ENCODE measurements around the gene OR5F1. TPM values are rescaled to one million over a fixed set of nuclear protein-coding genes. Genes with fewer than 3 reads are reported as not detected.

Gene OR5F1
- total RNA-seq, result not detected
- not detected for polyA plus RNA-seq (2013, experiment 1 of 2)
- not detected for polyA plus RNA-seq (2013, experiment 2 of 2)
- long read RNA-seq, experiment 1, result 0 reads
- long read RNA-seq, experiment 2, result 0 reads
- long read RNA-seq, experiment 3, result 0 reads
- long read RNA-seq, experiment 4, result 0 reads

DNA sequence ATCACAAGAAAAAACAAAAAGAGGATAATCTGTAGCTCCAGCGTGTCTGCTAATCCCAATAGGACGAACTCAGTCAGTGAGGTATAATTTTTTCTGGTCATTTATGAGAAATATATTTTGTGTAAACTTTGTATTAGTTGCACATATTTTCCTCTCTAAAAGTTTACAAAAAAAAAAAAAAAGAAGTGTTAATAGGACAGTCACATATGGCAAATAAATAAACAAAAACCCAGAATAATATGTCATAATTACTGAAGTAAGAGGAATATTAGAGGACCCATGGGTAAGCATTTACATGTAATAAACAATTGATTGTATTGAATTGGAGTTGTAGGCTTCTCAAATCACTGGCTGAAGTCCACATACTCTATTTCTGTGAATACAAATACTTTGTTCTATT is at the start of gene OR5F1:
Gene OR5F1 (minus strand): TSS at position 101 of the 400 bp plus-strand sequence. CDS start 0 bp downstream, at position 101.
- H3K36me3 ChIP-seq (ENCODE audit: control insufficient read depth, insufficient read depth, low read length), result no peaks in the 10 kb centered on the region
- WGBS, 2 experiments (ENCODE audit: insufficient coverage in 1 of 2, insufficient read length in 1 of 2), result 97 to 100% methylated on average over 1 to 2 of the region's 2 CpGs

DNA sequence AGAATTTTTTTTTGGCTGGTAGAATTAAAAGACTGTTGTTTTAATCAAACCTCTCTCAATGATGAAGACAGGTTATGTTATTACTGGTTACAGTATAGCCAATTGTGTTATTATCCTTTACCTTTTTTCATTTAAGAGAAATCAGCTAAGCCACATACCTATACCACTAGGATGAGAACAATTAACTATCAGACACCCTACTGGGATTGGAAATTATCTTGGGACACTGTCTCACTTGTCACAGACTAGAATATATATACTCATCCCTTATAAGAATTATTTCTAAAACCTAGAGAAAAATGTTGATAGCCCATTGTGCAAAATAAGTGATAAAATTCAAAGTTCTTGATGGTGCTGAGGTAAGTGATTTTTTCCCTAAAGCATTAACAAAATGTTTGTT is 32.9 kb upstream of the OR5F1 start, which contains the start of gene OR5AS1:
Gene OR5AS1 (plus strand): TSS at position 301 of the 400 bp plus-strand sequence. CDS start 2,765 bp downstream, outside the sequence.
- Histone ChIP-seq H3K27me3 (ENCODE audit: control insufficient read depth, insufficient read depth, low read length, poor library complexity, severe bottlenecking) (no peaks in the 10 kb centered on the region), H3K4me3 (ENCODE audit: low read length) (no peak within 1 kb of the TSS), H3K36me3 (ENCODE audit: control insufficient read depth, insufficient read depth, low read length) (no peaks in the 10 kb centered on the region), H3K4me1 (ENCODE audit: control insufficient read depth, insufficient read depth, low read length) (peaks cover 4% of the 10 kb centered on the region), H3K27ac (ENCODE audit: low read depth, low read length) (no peak within 1 kb of the TSS), H3K9ac (ENCODE audit: extremely low read depth, low read length, poor library complexity, severe bottlenecking) (no peak within 1 kb of the TSS), H3K9me3 (ENCODE audit: control insufficient read depth, low read length) (no peaks in the 10 kb centered on the region)
- no peaks in the 10 kb centered on the region for H3K27me3 Mint-ChIP-seq (ENCODE audit: insufficient read depth)
- no peaks in the 10 kb centered on the region for H3K36me3 Mint-ChIP-seq (ENCODE audit: low read depth)
- no peak for DNase-seq
- H3K9me3 Mint-ChIP-seq, result peaks cover 3% of the 10 kb centered on the region
- TF ChIP-seq, protein P1, sequence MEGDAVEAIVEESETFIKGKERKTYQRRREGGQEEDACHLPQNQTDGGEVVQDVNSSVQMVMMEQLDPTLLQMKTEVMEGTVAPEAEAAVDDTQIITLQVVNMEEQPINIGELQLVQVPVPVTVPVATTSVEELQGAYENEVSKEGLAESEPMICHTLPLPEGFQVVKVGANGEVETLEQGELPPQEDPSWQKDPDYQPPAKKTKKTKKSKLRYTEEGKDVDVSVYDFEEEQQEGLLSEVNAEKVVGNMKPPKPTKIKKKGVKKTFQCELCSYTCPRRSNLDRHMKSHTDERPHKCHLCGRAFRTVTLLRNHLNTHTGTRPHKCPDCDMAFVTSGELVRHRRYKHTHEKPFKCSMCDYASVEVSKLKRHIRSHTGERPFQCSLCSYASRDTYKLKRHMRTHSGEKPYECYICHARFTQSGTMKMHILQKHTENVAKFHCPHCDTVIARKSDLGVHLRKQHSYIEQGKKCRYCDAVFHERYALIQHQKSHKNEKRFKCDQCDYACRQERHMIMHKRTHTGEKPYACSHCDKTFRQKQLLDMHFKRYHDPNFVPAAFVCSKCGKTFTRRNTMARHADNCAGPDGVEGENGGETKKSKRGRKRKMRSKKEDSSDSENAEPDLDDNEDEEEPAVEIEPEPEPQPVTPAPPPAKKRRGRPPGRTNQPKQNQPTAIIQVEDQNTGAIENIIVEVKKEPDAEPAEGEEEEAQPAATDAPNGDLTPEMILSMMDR (conservative IDR thresholded peaks at IDR 0.05), result no peak
- H3K4me3 Mint-ChIP-seq, result no peak within 1 kb of the TSS
- no peaks in the 10 kb centered on the region for H3K4me1 Mint-ChIP-seq
- no peak within 1 kb of the TSS for H3K27ac Mint-ChIP-seq

More for the DNA sequence above, at the start of gene OR5F1:
- H3K27ac Mint-ChIP-seq, result no peak within 1 kb of the TSS
- H3K27me3 Mint-ChIP-seq (ENCODE audit: insufficient read depth), result no peaks in the 10 kb centered on the region
- TF ChIP-seq, protein P1 (conservative IDR thresholded peaks at IDR 0.05), result no peak
- no peaks in the 10 kb centered on the region for H3K4me1 ChIP-seq (ENCODE audit: control insufficient read depth, insufficient read depth, low read length)
- peaks cover 7% of the 10 kb centered on the region for H3K9me3 ChIP-seq (ENCODE audit: control insufficient read depth, low read length)
- no peak within 1 kb of the TSS for H3K9ac ChIP-seq (ENCODE audit: extremely low read depth, low read length, poor library complexity, severe bottlenecking)
- no peak for DNase-seq
- H3K27ac ChIP-seq (ENCODE audit: low read depth, low read length), result no peak within 1 kb of the TSS
- no peak within 1 kb of the TSS for H3K4me3 ChIP-seq (ENCODE audit: low read length)
- peaks cover 8% of the 10 kb centered on the region for H3K9me3 Mint-ChIP-seq
- H3K36me3 Mint-ChIP-seq (ENCODE audit: low read depth), result no peaks in the 10 kb centered on the region
- no peaks in the 10 kb centered on the region for H3K4me1 Mint-ChIP-seq
- H3K27me3 ChIP-seq (ENCODE audit: control insufficient read depth, insufficient read depth, low read length, poor library complexity, severe bottlenecking), result no peaks in the 10 kb centered on the region
- H3K4me3 Mint-ChIP-seq, result no peak within 1 kb of the TSS

DNA sequence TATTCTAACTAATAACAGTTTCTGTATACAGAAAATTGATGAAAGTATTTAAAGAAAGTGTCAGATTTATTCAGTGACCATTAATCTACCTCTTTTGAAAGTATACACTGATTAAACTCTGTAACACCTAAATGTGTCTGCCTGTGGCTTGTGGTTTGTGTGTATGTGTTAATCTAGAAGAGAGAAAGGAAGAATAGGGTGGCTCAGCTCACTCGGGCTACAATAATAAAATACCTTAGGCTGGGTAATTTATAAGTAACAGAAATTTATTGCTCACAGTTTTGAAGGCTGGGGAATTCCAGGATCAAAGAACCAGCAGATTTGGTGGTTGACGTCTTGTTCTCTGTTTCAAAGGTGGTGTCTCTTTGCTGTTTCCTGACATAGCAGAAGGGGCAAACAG is 19.4 kb upstream of the OR5F1 start:
- Mint-ChIP-seq H3K36me3 (ENCODE audit: low read depth) (no peaks in the 10 kb centered on the region), H3K9me3 (no peaks in the 10 kb centered on the region), H3K4me1 (no peaks in the 10 kb centered on the region), H3K4me3 (no peak overlapping the region), H3K27ac (no peak overlapping the region), H3K27me3 (ENCODE audit: insufficient read depth) (no peaks in the 10 kb centered on the region)
- DNase-seq, result no peak
- H3K4me3 ChIP-seq (ENCODE audit: low read length), result no peak overlapping the region
- no peak overlapping the region for H3K27ac ChIP-seq (ENCODE audit: low read depth, low read length)
- WGBS, 2 experiments (ENCODE audit: insufficient coverage in 1 of 2, insufficient read length in 1 of 2), result 86 to 96% methylated on average over 1 to 2 of the region's 2 CpGs
- no peaks in the 10 kb centered on the region for H3K36me3 ChIP-seq (ENCODE audit: control insufficient read depth, insufficient read depth, low read length)
- TF ChIP-seq, protein P1 (conservative IDR thresholded peaks at IDR 0.05), result no peak
- no peaks in the 10 kb centered on the region for H3K4me1 ChIP-seq (ENCODE audit: control insufficient read depth, insufficient read depth, low read length)
- peaks cover 9% of the 10 kb centered on the region for H3K9me3 ChIP-seq (ENCODE audit: control insufficient read depth, low read length)
- H3K9ac ChIP-seq (ENCODE audit: extremely low read depth, low read length, poor library complexity, severe bottlenecking), result no peak overlapping the region
- H3K27me3 ChIP-seq (ENCODE audit: control insufficient read depth, insufficient read depth, low read length, poor library complexity, severe bottlenecking), result no peaks in the 10 kb centered on the region
